Esophagus squamous epithelium (tissue), 4 donors: ENCODE results near the gene ENHO.

Experiments
- CTCF ChIP-seq, 6 experiments: fragments of 450-650 bp in 4 of 6; fragments of 200-600 bp in 2 of 6; sonication (generic) in 2 of 6; IDR thresholded peaks; one replicate each; pipeline ENCODE4 v1.5.1; 2016 to 2019; ENCODE audit warnings: antibody characterized with exemption in 6 of 6, mild to moderate bottlenecking in 4 of 6, moderate library complexity in 4 of 6
- POLR2A ChIP-seq, 4 donors: fragments of 450-650 bp; IDR thresholded peaks; one replicate each; pipeline ENCODE4 v1.6.1; 2017; ENCODE audit warnings: antibody characterized with exemption in 4 of 4, mild to moderate bottlenecking in 4 of 4, moderate library complexity in 3 of 4

- TF ChIP-seq CTCF (IDR thresholded peaks at IDR 0.05) (no peak), POLR2A (IDR thresholded peaks at IDR 0.05) (no peak)
These were observed 1.3 kb downstream of the ENHO start for GRCh38 chr9:34521406-34522045.
